ENCODE data around the gene PDCD7.

- TF ChIP-seq CTCF (IDR thresholded peaks at IDR 0.05) (no peak), POLR2A (IDR thresholded peaks at IDR 0.05) (no peak), EP300 (IDR thresholded peaks at IDR 0.05) (no peak), POLR2AphosphoS5 (IDR thresholded peaks at IDR 0.05) (no peak)
Measured at GRCh38 chr15:65092911-65093792, 40.5 kb downstream of the PDCD7 start.
